Fibroblast of lung (primary cell): ENCODE results near the gene GPBAR1. TPM values are rescaled to one million over a fixed set of nuclear protein-coding genes. Genes with fewer than 3 reads are reported as not detected.
"Not testable (repeated sequence)": the region's sequence is repeated elsewhere in the genome, so short reads cannot be mapped to it uniquely, and the experiment has no call there.

Experiments
- DNase-seq, 2 donors: peaks; one replicate each; pipeline versions ENCODE4 v3.0.0 to v3.0.0-alpha.2; 2010; ENCODE audit warnings: low read depth in 2 of 2
- H2AFZ ChIP-seq: 2 replicates; pipeline ENCODE4 v1.5.1; 2012; ENCODE audit warnings: low read length, control low read depth, inconsistent platforms
- H3K27ac ChIP-seq: 2 replicates; pipeline ENCODE4 v1.5.1; 2011; ENCODE audit warnings: low read length, control low read depth; ENCODE audit not compliant: insufficient read depth
- H3K27me3 ChIP-seq: 2 replicates; pipeline ENCODE4 v1.5.1; 2011; ENCODE audit warnings: mild to moderate bottlenecking, low read length; ENCODE audit not compliant: control insufficient read depth, insufficient read depth
- H3K36me3 ChIP-seq: 2 replicates; pipeline ENCODE4 v1.5.1; 2011; ENCODE audit warnings: low read length; ENCODE audit not compliant: control insufficient read depth, insufficient read depth
- H3K4me1 ChIP-seq: 2 replicates; pipeline ENCODE4 v1.5.1; 2011; ENCODE audit warnings: low read length; ENCODE audit not compliant: control insufficient read depth, insufficient read depth; ENCODE audit errors: extremely low read depth
- H3K4me2 ChIP-seq: 2 replicates; pipeline ENCODE4 v1.5.1; 2011; ENCODE audit warnings: low read length, control low read depth; ENCODE audit not compliant: insufficient read depth; ENCODE audit errors: extremely low read depth
- H3K4me3 ChIP-seq, 4 experiments: fragments of 200-600 bp in 1 of 4; sonication (generic) in 1 of 4; replicated peaks in 1 of 4; 2 replicates each; pipeline ENCODE4 v1.5.1; 2011 to 2016; ENCODE audit warnings: low read length in 4 of 4, low read depth in 3 of 4, mild to moderate bottlenecking in 3 of 4, control low read depth in 2 of 4, inconsistent platforms in 1 of 4, mixed read lengths in 1 of 4; ENCODE audit not compliant: insufficient read depth in 1 of 4; ENCODE audit errors: control extremely low read depth in 1 of 4
- H3K79me2 ChIP-seq: 2 replicates; pipeline ENCODE4 v1.5.1; 2012; ENCODE audit warnings: mild to moderate bottlenecking, low read length, inconsistent platforms; ENCODE audit not compliant: control insufficient read depth, insufficient read depth
- H3K9ac ChIP-seq: 2 replicates; pipeline ENCODE4 v1.5.1; 2011; ENCODE audit warnings: mild to moderate bottlenecking, low read length, control low read depth; ENCODE audit not compliant: insufficient read depth
- H3K9me3 ChIP-seq: 2 replicates; pipeline ENCODE4 v1.5.1; 2012; ENCODE audit warnings: low read depth, low read length; ENCODE audit not compliant: control insufficient read depth, insufficient read depth
- H4K20me1 ChIP-seq: 2 replicates; pipeline ENCODE4 v1.5.1; 2011; ENCODE audit warnings: low read length; ENCODE audit not compliant: control insufficient read depth, insufficient read depth; ENCODE audit errors: extremely low read depth
- EZH2 ChIP-seq: IDR thresholded peaks from 2 replicates; pipeline ENCODE4 v1.5.1; 2012; ENCODE audit warnings: low read length, control low read depth, mild to moderate bottlenecking; ENCODE audit errors: missing control alignments
- polyA plus RNA-seq, 2 donors: library from polyadenylated mRNA; depleted of rRNA in 1 of 2; stranded (reverse) in 1 of 2; unstranded in 1 of 2; fragments of >200 nt; gene quantifications; 2 replicates each; pipeline ENCODE4 v1.2.1, GENCODE V29; 2011 to 2012; ENCODE audit warnings: missing spikeins in 1 of 2
- total RNA-seq: library from RNA; depleted of rRNA; stranded (reverse); fragments of >200 nt; gene quantifications from 2 replicates; pipeline ENCODE4 v1.2.1, GENCODE V29; 2014
- TF ChIP-seq, protein P1 (sequence below), 2 donors: IDR thresholded peaks in 1 of 2; conservative IDR thresholded peaks in 1 of 2; 1 replicate in 1 of 2; 2 replicates in 1 of 2; pipeline ENCODE4 v1.5.1; 2011 to 2012; ENCODE audit warnings: low read length in 2 of 2, control low read depth in 1 of 2, inconsistent platforms in 1 of 2, low read depth in 1 of 2, mild to moderate bottlenecking in 1 of 2

The GPBAR1 gene
- total and polyA plus RNA-seq, 2 donors (not counting 1 experiment from before 2014, with no cell fraction given) = under 0.01 TPM; not detected in 1

DNA sequence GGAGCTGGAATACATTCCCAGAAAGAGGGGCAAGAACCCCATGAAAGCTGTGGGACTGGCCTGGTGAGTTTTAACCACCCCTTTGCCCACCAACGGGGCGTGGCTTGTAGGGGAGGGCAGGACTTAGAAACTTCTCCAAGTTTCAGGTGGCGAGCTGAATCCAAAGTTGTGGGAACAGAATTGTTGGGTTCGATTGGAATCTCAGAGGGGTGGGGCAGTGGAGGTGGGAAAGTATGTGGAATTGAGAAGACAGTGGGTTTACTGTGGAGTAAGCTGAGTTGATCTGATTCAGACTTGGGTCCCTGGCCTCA lies 10.6 kb downstream of the GPBAR1 start:
- H3K4me3 ChIP-seq = peak overlapping the region; percentile 78 to 96 (median 87)
- peak overlapping the region; percentile 97 for H3K4me2 ChIP-seq
- H3K27me3 ChIP-seq = no peaks in the 10 kb centered on the region
- no peak for DNase-seq
- H3K9me3 ChIP-seq = no peaks in the 10 kb centered on the region
- peaks cover 11% of the 10 kb centered on the region for H3K4me1 ChIP-seq
- no peak overlapping the region for H2AFZ ChIP-seq
- H3K9ac ChIP-seq = no peak overlapping the region
- peaks cover 16% of the 10 kb centered on the region for H3K79me2 ChIP-seq
- peaks cover 19% of the 10 kb centered on the region for H3K36me3 ChIP-seq
- TF ChIP-seq EZH2 = no peak
- TF ChIP-seq, protein P1, sequence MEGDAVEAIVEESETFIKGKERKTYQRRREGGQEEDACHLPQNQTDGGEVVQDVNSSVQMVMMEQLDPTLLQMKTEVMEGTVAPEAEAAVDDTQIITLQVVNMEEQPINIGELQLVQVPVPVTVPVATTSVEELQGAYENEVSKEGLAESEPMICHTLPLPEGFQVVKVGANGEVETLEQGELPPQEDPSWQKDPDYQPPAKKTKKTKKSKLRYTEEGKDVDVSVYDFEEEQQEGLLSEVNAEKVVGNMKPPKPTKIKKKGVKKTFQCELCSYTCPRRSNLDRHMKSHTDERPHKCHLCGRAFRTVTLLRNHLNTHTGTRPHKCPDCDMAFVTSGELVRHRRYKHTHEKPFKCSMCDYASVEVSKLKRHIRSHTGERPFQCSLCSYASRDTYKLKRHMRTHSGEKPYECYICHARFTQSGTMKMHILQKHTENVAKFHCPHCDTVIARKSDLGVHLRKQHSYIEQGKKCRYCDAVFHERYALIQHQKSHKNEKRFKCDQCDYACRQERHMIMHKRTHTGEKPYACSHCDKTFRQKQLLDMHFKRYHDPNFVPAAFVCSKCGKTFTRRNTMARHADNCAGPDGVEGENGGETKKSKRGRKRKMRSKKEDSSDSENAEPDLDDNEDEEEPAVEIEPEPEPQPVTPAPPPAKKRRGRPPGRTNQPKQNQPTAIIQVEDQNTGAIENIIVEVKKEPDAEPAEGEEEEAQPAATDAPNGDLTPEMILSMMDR (conservative IDR thresholded peaks at IDR 0.05 in 1 of 2, IDR thresholded peaks at IDR 0.05 in 1 of 2; ENCODE audit: low read depth in 1 of 2, low read length in 2 of 2) = no peak
- peak overlapping the region; percentile 30 for H3K27ac ChIP-seq
- no peaks in the 10 kb centered on the region for H4K20me1 ChIP-seq

DNA sequence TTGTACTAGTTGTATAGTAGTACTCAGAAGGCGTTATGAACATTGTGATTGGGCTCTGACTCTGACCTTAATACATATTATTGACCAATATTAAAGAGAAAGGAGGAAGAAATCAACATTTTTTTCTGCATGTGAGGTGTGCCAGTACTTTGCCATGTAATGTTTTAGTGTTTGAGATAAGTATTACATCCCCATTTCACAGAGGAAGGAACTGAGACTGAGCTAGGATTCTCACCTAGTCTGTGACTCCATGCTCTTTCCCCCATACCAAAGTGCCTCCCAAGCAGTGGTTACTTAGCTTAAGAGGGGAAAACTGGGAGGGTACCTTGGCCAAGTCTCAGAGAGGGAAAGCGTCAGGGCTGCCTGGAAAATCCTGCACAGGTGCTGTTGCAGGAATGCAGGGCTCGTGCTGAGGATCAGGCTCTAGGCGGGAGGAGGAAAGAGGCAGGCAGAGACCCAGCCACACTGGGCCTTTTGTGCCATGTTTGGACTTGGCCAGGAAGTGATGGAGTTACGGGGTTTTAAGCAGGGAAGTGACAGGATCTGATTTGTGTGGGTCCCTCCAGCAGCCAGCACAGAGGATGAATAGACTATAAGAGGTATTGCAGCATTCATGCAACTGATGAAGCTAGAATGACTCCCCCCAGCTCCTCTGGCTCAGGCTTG lies 11.2 kb downstream of the GPBAR1 start:
- Histone ChIP-seq H3K4me3 (peak overlapping the region in 1 of 4 experiments; percentile 88), H3K9me3 (no peaks in the 10 kb centered on the region)
- TF ChIP-seq, protein P1 (conservative IDR thresholded peaks at IDR 0.05 in 1 of 2, IDR thresholded peaks at IDR 0.05 in 1 of 2; ENCODE audit: low read depth in 1 of 2, low read length in 2 of 2) = no peak
- no peak for TF ChIP-seq EZH2

DNA sequence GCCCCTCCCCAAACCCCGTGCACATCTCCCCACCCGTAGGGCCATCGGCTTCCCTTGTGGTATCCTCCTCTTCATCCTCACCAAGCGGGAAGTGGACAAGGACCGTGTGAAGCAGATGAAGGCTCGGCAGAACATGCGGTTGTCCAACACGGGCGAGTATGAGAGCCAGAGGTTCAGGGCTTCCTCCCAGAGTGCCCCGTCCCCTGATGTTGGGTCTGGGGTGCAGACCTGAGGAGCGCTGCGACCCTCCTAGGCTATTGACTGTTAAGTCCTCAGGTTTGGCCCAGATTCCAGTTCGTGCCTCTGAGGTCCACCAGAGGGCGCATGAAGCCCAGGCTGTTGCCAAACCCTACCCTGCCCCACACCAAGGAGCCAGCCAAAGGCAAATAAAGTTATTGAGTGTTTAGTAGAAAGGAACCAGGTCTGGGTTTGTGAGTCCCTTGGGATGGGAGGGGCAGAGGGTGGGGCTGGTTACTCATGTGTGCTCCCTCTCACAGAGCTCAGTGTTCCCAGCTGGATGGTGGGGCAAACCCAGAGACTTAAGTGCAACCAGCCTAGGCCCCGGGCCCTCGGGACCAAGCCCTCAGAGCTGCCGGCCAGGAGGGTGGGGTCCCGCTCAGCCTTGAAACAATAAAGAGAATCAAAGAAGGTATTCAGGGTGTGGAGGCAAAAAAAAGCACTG lies 11.9 kb downstream of the GPBAR1 start:
- TF ChIP-seq EZH2 = no peak
- TF ChIP-seq, protein P1 (conservative IDR thresholded peaks at IDR 0.05 in 1 of 2, IDR thresholded peaks at IDR 0.05 in 1 of 2; ENCODE audit: low read depth in 1 of 2, low read length in 2 of 2) = peak; percentile 83 to 92
- Histone ChIP-seq H3K27ac (peak overlapping the region; percentile 57), H3K79me2 (peaks cover 16% of the 10 kb centered on the region), H3K4me2 (no peak overlapping the region), H3K9ac (no peak overlapping the region), H4K20me1 (no peaks in the 10 kb centered on the region), H3K4me1 (peaks cover 11% of the 10 kb centered on the region), H3K27me3 (no peaks in the 10 kb centered on the region), H3K36me3 (peaks cover 25% of the 10 kb centered on the region), H3K4me3 (peak overlapping the region in 1 of 4 experiments; percentile 10), H3K9me3 (no peaks in the 10 kb centered on the region), H2AFZ (no peak overlapping the region)
- peak; percentile 80 to 96 for DNase-seq

More for the DNA sequence above, 11.2 kb downstream of the GPBAR1 start:
- H3K36me3 ChIP-seq = peaks cover 23% of the 10 kb centered on the region
- no peak overlapping the region for H3K9ac ChIP-seq
- H3K4me1 ChIP-seq = peaks cover 11% of the 10 kb centered on the region
- H3K79me2 ChIP-seq = peaks cover 16% of the 10 kb centered on the region
- H2AFZ ChIP-seq = no peak overlapping the region
- H4K20me1 ChIP-seq = no peaks in the 10 kb centered on the region
- no peak overlapping the region for H3K27ac ChIP-seq
- no peak for DNase-seq
- H3K27me3 ChIP-seq = no peaks in the 10 kb centered on the region
- peak overlapping the region; percentile 97 for H3K4me2 ChIP-seq

DNA sequence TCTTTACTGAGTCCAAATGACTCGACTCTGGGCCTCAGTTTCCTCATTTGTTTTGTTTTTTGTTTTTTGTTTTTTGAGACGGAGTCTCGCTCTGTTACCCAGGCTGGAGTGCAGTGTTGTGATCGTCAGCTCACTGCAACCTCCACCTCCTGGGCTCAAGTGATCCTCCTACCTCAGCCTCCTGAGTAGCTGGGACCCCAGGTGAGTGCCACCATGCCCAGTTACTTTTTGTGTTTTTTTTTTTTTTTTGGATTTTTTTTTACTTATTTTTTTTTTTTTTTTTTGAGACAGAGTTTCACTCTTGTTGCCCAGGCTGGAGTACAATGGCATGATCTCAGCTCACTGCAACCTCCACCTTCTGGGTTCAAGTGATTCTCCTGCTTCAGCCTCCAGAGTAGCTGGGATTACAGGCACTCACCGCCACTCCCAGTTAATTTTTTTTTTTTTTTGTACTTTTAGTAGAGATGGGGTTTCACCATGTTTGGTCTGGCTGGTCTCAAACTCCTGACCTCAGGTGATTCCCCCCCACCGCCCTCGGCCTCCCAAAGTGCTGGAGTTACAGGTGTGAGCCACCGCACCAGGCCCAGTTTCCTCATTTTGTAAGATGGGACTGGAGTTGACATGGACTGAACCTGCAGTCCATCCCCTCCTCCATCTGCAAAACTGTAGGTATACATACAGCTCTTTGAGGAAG lies 12.5 kb downstream of the GPBAR1 start:
- not testable (repeated sequence) for H3K4me3 ChIP-seq, H3K27me3 ChIP-seq, H4K20me1 ChIP-seq, DNase-seq, H2AFZ ChIP-seq, H3K9ac ChIP-seq, H3K9me3 ChIP-seq, H3K4me2 ChIP-seq
- peaks cover 25% of the 10 kb centered on the region for H3K36me3 ChIP-seq
- peak overlapping the region; percentile 57 for H3K27ac ChIP-seq
- H3K4me1 ChIP-seq = peaks cover 11% of the 10 kb centered on the region
- H3K79me2 ChIP-seq = peaks cover 16% of the 10 kb centered on the region
